Esophagus mucosa (tissue), 1 donor: Measurements from ENCODE around the gene SLC16A5. TPM values are rescaled to one million over a fixed set of nuclear protein-coding genes. Genes with fewer than 3 reads are reported as not detected.
"Not testable (repeated sequence)": the region's sequence is repeated elsewhere in the genome, so short reads cannot be mapped to it uniquely, and the experiment has no call there.

Experiments used
- ATAC-seq: fragments of 200-7000 bp; cut with Tn5 transposase; one replicate; pipeline ENCODE4 v1.9.1; 2020
- total RNA-seq: library from RNA; stranded (reverse); gene quantifications from one replicate; pipeline ENCODE4 v1.2.4, GENCODE V29; 2023
- donor health status: DM: yes; HTN: yes; CAD: no.

Gene SLC16A5
- total RNA-seq, 1 donor from 2014 or later = 13.9 TPM

DNA sequence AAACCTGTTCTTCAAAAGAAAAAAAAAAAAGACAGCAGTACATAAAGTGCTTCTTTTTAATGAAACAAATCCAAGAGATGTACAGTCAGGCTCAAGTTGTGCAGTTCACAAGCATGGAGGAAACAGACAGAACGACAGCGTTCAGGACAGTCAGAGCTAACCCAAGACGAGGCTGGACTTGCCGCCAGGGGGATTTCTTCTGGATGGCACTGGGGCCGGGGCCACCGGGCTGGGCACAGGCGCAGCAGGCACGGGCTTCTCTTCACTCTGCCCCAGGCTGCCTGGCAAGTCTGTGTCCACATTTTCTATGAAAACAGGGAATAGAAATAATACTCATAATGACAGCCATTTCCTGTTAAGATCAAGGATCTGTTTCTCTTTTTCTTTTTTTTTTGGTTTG lies 48.2 kb downstream of the SLC16A5 start:
- peak; percentile 27 for ATAC-seq

DNA sequence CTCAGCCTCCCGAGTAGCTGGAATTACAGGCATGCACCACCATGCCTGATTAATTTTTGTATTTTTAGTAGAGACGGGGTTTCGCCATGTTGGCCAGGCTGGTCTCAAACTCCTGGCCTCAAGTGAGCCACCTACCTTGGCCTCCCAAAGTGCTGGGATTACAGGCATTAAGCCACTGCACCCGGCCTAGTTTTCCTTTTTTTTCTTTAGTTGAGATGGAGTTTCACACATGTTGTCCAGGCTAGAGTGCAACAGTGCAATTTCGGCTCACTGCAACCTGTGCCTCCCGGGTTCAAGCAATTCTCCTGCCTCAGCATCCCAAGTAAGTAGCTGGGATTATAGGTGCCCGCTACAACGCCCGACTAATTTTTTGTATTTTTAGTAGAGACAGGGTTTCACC lies 50.0 kb downstream of the SLC16A5 start:
- not testable (repeated sequence) for ATAC-seq

GRCh38 chr17:75138519-75138918 lies 50.8 kb downstream of the SLC16A5 start:
- no peak for ATAC-seq

DNA sequence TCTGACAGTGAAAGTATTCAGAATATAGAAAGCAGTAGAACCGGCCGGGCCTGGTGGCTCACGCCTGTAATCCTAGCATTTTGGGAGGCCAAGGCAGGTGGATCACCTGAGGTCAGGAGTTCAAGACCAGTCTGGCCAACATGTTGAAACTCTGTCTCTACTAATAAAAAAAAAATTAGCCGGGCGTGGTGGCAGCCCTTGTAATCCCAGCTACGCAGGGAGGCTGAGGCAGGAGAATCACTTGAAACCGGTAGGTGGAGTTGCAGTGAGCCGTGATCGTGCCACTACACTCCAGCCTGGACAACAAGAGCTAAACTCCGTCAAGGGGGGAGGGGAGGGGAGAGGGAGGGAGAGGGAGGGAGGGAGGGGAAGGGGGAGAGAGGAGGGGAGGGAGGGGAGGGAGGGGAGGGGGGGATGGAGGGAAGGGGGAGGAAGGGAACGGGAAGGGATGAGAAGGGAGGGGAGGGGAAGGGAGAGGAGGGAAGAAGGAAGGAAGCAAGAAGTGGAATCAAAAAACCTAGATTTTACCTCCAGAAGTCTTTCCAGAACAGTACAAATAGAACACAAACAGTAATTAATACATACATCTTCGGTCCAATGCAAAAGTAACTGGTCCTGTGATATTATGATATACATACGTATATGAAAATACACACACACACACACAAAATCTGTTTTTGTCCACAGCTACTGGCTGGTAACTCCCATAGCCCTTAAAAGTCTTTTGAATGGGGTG lies 54.6 kb downstream of the SLC16A5 start:
- peak; percentile 75 for ATAC-seq

DNA sequence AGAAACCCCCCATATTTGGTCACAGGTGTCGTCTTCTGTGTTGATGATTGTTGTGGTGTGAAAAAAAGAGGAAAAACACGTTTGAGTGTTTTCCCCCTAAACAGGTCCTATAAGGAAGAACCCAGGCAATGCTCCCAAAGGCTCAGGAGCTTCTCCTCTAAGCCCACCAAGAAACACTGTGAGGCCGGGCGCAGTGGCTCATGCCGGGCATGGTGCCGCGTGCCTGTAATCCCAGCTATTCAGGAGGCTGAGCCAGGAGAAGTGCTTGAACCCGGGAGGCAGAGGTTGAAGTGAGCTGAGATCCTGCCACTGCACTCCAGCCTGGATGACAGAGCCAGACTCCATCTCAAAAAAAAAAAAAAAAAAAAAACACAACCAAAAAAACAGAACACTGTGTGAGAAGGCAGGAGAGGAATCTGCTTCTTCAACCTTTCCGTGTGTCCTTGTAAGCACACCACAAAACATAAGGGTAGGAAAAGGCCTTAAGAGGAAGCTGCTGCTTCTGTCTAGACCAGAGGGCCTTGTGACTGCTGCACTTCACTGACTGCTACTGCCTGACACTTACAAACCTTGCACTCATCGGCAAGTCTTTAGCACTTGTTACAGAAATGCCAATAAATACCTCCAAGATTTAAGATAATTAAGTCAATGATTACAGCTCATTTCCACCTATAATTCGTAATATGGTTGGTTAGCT lies 57.2 kb downstream of the SLC16A5 start:
- ATAC-seq = no peak

DNA sequence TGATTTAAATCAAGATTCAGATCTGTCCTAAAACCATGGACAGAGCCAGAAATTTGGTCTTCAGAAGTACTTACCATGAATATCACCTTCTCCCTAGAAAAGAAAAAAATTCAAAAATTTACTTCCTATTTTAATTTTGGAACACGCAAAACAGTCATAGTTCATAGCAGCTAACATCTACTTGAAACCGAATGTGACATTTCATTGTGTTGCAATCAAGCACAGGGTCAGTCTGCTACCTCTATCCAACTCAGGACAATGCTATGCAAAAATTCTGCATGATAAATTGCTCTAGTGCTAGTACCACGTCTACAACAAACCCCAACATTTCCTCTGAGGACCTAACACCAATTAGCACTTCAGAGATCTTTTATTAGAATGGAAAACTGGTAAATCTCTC lies 58.8 kb downstream of the SLC16A5 start:
- ATAC-seq = no peak

DNA sequence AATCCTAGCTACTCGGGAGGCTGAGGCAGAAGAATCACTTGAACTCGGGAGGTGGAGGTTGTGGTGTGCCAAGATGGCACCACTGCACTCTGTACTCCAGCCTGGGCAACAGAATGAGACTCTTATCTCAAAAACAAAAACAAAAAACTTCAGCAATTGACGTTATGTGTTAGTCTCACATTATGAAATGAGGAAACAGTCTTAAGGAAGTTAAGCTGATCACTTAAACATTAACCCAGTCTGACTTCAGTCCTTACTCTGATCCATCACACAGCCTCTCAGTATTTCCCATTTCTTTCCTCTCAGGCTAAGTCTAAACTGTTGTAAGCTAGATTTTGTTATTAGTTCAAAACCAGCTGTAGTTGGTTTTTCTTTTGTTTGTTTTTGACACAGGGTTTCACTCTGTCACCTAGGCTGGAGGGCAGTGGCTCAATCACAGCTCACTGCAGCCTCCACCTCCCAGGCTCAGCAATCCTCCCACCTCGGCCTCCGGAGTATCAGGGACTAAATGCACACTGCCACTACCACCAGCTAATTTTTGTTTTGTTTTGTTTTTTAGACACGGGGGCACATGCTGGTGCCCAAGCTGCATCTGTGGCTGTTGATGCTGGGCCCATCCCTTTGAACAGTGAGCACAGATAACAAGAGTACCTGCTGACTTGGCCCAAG lies 60.3 kb downstream of the SLC16A5 start:
- no peak for ATAC-seq

DNA sequence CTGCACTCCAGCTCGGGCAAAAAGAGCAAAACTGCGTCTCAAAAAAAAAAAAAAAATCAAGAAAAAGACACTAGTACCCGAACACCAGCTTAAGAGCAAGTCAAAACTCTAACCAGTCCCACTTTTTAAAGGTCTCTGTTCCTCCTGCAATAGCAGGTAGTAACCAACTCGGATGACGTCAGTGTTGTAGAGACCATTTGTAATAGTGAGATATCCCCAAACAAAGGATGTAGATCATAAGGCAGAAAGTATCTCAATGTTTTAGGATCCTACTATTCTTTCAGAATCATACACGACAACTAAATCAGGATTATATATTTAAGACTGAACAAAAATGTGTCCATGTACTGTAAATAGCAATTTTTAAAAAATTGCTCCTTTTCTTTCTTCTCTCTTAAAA lies 64.2 kb downstream of the SLC16A5 start:
- ATAC-seq = no peak

DNA sequence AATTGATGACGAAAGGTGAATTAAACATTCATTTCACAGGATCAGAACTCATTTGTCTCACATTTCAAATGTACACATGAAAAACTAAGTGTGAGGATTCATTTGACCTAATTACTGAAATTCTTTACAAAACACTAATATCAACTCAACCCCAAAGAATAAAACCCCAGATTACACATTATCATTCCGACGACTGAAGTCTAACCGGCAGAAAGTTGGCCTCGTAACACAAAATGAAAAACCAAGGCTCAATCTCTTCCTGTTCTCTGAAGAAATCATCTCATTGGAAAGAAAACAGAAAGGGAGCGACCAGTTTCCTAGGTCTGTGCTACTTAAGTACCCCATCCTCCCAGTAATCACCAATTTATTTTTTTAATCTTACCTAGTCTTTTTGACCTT lies 64.8 kb downstream of the SLC16A5 start:
- no peak for ATAC-seq

GRCh38 chr17:75152922-75153779 lies 65.4 kb downstream of the SLC16A5 start:
- peak; percentile 41 for ATAC-seq

DNA sequence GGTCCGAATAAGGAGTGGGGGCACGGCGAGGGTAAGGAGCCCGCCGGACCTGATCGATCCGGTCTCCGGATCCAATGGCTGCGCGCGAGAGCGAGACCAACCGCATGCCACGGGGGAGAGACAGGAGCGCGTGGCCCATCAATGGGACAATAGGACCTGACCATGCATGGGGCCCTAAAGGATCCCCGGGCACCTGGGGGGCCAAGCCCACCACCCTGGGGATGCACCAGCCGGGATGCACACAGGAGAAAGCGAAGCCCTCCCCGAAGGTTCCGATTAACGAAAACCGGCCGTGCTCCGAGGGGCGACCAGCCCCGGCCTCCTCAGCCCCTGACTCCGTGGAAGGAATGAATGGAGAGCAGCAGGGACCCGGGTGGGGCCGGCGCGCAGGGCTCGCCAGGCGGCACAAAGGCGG lies 66.0 kb downstream of the SLC16A5 start:
- peak; percentile 14 for ATAC-seq

DNA sequence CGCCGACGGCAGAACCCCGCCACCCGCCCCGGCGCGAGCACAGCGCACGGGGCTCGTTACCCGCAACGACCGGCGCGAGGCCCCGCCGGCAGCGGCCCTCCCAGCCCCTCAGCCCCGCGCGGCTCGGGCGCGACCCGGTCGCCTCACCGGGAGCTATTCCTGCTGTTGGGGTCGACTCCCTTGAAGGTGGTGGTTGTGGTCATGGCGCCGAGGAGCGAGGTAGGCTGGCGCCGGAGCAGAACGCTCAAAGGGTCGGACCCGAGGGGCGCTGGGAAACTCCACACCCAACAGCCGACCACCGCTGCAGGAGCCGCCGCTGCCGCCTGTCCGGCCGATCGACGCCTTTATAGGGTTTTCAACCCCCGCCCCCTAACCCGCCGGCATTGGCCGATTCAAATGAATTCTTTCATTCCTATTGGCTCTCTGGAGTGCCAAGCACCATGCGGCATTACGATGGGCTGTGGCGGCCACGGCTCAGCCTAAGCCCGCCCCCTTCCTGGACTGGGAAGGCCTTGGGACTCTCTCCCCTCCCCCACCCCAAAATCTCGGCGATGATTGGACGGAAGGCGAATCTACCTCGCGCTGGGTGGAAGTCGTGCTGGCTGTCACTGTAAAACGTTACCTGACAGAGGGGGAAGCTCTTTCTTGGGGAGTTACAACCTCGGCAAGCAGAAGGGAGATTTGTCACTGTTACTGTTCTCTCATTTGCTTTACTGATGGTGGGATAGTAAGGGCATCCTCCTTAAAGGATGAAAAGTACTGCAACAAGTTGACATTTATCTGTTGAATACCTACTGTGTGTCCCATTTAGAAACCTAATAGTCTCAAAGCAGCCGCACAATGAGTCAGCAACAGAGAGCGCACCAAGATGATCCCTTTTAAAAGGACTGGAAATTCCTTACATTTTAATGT lies 66.7 kb downstream of the SLC16A5 start, which contains the start of gene JPT1:
TSS of gene JPT1 (minus strand) at position 318 of the 912 bp plus-strand sequence. CDS start at position 203, 115 bp downstream.
- peak; percentile 96 for ATAC-seq

- no peak for ATAC-seq
Observed at GRCh38 chr17:75155191-75155601, 67.4 kb downstream of the SLC16A5 start.

Other genes starting within 250 kb of the SLC16A5 start
- not detected for gene GRIN2C, start 228.1 kb upstream of the SLC16A5 start, total RNA-seq
- gene FDXR, start 215.0 kb upstream of the SLC16A5 start, total RNA-seq = 31.5 TPM
- 1.4 TPM for gene FADS6, start 194.3 kb upstream of the SLC16A5 start, total RNA-seq
- 6.4 TPM for gene USH1G, start 164.7 kb upstream of the SLC16A5 start, total RNA-seq
- gene OTOP2, start 163.7 kb upstream of the SLC16A5 start, total RNA-seq = 0.36 TPM
- gene OTOP3, start 152.1 kb upstream of the SLC16A5 start, total RNA-seq = 14.7 TPM
- gene HID1, start 115.2 kb upstream of the SLC16A5 start, total RNA-seq = 3.1 TPM
- 2.7 TPM for gene CDR2L, start 100.3 kb upstream of the SLC16A5 start, total RNA-seq
- gene MRPL58, start 75.3 kb upstream of the SLC16A5 start, total RNA-seq = 47.8 TPM
- gene ATP5PD, start 41.0 kb upstream of the SLC16A5 start, total RNA-seq = 314 TPM
- 13.2 TPM for gene KCTD2, start 40.7 kb upstream of the SLC16A5 start, total RNA-seq
- 6.3 TPM for gene ARMC7, start 22.0 kb downstream of the SLC16A5 start, total RNA-seq
- 66.6 TPM for gene NT5C, start 43.8 kb downstream of the SLC16A5 start, total RNA-seq
- gene JPT1, start 66.6 kb downstream of the SLC16A5 start, total RNA-seq = 328 TPM
- gene SUMO2, start 95.0 kb downstream of the SLC16A5 start, total RNA-seq = 317 TPM
- 43.0 TPM for gene NUP85, start 117.7 kb downstream of the SLC16A5 start, total RNA-seq
- gene GGA3, start 173.7 kb downstream of the SLC16A5 start, total RNA-seq = 20.6 TPM
- 59.1 TPM for gene MRPS7, start 173.9 kb downstream of the SLC16A5 start, total RNA-seq
- 18.4 TPM for gene MIF4GD, start 183.3 kb downstream of the SLC16A5 start, total RNA-seq
- 9.2 TPM for gene SLC25A19, start 201.5 kb downstream of the SLC16A5 start, total RNA-seq